Bronchial epithelial cell (primary cell): ENCODE results near the gene CELF5. TPM values are rescaled to one million over a fixed set of nuclear protein-coding genes. Genes with fewer than 3 reads are reported as not detected.
"Not testable (repeated sequence)": the region's sequence is repeated elsewhere in the genome, so short reads cannot be mapped to it uniquely, and the experiment has no call there.

Experiments used
- DNase-seq: peaks from one replicate; pipeline ENCODE4 v3.0.0-alpha.2; 2010; ENCODE audit warnings: low read depth
- FAIRE-seq: peaks from 2 replicates; lab custom pipeline; 2011; peaks lifted over from hg19 to GRCh38; lab: Jason Lieb, UNC
- H3K27me3 ChIP-seq: 2 replicates; pipeline ENCODE4 v1.5.1; 2011; ENCODE audit warnings: low read length; ENCODE audit not compliant: control insufficient read depth, insufficient read depth
- H3K36me3 ChIP-seq: 2 replicates; pipeline ENCODE4 v1.5.1; 2011; ENCODE audit warnings: low read length; ENCODE audit not compliant: control insufficient read depth, insufficient read depth
- H3K4me3 ChIP-seq: 2 replicates; pipeline ENCODE4 v1.5.1; 2011; ENCODE audit warnings: mild to moderate bottlenecking, low read depth, low read length, control low read depth
- CTCF ChIP-seq: IDR thresholded peaks from 2 replicates; pipeline ENCODE4 v1.5.1; 2011; ENCODE audit warnings: mild to moderate bottlenecking, moderate library complexity, low read length, control low read depth, inconsistent platforms; ENCODE audit not compliant: insufficient read depth, severe bottlenecking
- total RNA-seq: library from RNA; depleted of rRNA; stranded (reverse); fragments of >200 nt; gene quantifications from 2 replicates; pipeline ENCODE4 v1.2.1, GENCODE V29; 2014

Gene CELF5
- total RNA-seq, 1 donor from 2014 or later, result not detected

GRCh38 chr19:3233116-3233515 is 8.7 kb downstream of the CELF5 start:
- TF ChIP-seq CTCF, result no peak
- FAIRE-seq (no peak), DNase-seq (no peak)
- Histone ChIP-seq H3K36me3 (no peaks in the 10 kb centered on the region), H3K27me3 (peaks cover 7% of the 10 kb centered on the region), H3K4me3 (no peak overlapping the region)

GRCh38 chr19:3233831-3234230 is 9.4 kb downstream of the CELF5 start:
- DNase-seq (no peak), FAIRE-seq (no peak)
- Histone ChIP-seq H3K4me3 (no peak overlapping the region), H3K27me3 (peaks cover 5% of the 10 kb centered on the region), H3K36me3 (no peaks in the 10 kb centered on the region)
- TF ChIP-seq CTCF, result no peak

GRCh38 chr19:3234800-3235199 is 10.3 kb downstream of the CELF5 start:
- H3K4me3 ChIP-seq, result no peak overlapping the region
- TF ChIP-seq CTCF, result peak; percentile 38
- no peak for FAIRE-seq
- H3K27me3 ChIP-seq, result no peaks in the 10 kb centered on the region
- DNase-seq, result no peak
- no peaks in the 10 kb centered on the region for H3K36me3 ChIP-seq

GRCh38 chr19:3235604-3236003 is 11.1 kb downstream of the CELF5 start:
- FAIRE-seq, DNase-seq: not testable (repeated sequence)

GRCh38 chr19:3236272-3236671 is 11.8 kb downstream of the CELF5 start:
- Histone ChIP-seq H3K27me3 (no peaks in the 10 kb centered on the region), H3K36me3 (no peaks in the 10 kb centered on the region), H3K4me3 (no peak overlapping the region)
- no peak for DNase-seq
- no peak for FAIRE-seq
- no peak for TF ChIP-seq CTCF

More at GRCh38 chr19:3235604-3236003, 11.1 kb downstream of the CELF5 start:
- not testable (repeated sequence) for H3K4me3 ChIP-seq, H3K36me3 ChIP-seq, H3K27me3 ChIP-seq

GRCh38 chr19:3238066-3238561 is 13.7 kb downstream of the CELF5 start:
- DNase-seq (no peak), FAIRE-seq (no peak)
- Histone ChIP-seq H3K27me3 (no peaks in the 10 kb centered on the region), H3K4me3 (no peak overlapping the region), H3K36me3 (no peaks in the 10 kb centered on the region)
- no peak for TF ChIP-seq CTCF
